ENCODE results near the gene SLC25A41. TPM values are rescaled to one million over a fixed set of nuclear protein-coding genes. Genes with fewer than 3 reads are reported as not detected.

SLC25A41 gene
- total RNA-seq, 2 experiments from 2014 or later: 0.38 to 0.48 TPM

- CTCF ChIA-PET: interaction anchor here (1.4 kb wide), 1 partner anchor 17 kb away, joined by 3 read pairs; no protein-coding TSS in a partner anchor
- POLR2A ChIA-PET: interaction anchor here (0.5 kb wide), 1 partner anchor 9 kb away, joined by 7 read pairs; no protein-coding TSS in a partner anchor
Observed at GRCh38 chr19:6465006-6465405, 31.4 kb upstream of the SLC25A41 start.

GRCh38 chr19:6464070-6464873 lies 30.7 kb upstream of the SLC25A41 start, which contains the start of gene CRB3:
TSS of gene CRB3 (plus strand) at chr19:6464271. CDS start at chr19:6464702, 431 bp downstream.
- ChIA-PET CTCF (interaction anchor here (0.7 kb wide), 1 partner anchor 75 kb away, joined by 4 read pairs; no protein-coding TSS in a partner anchor), POLR2A (no interaction called here)

- CTCF ChIA-PET: interaction anchor here (0.7 to 1.3 kb wide), 4 partner anchors 21 to 1189 kb away, joined by 3 to 4 read pairs (median 3); partner anchors contain the start of gene DENND1C
Observed at GRCh38 chr19:6460099-6460884, 26.7 kb upstream of the SLC25A41 start.

GRCh38 chr19:6459262-6460098 lies 25.9 kb upstream of the SLC25A41 start, which contains the start of gene SLC25A23:
TSS of gene SLC25A23 (minus strand) at chr19:6459792. CDS start at chr19:6459628, 164 bp downstream.
- POLR2A ChIA-PET: interaction anchor here (0.6 to 0.9 kb wide), 2 partner anchors 16 to 75 kb away, joined by 3 to 5 read pairs; no protein-coding TSS in a partner anchor
- CTCF ChIA-PET: interaction anchor here (1.3 to 1.9 kb wide), 2 partner anchors 22 to 404 kb away, joined by 4 read pairs; partner anchors contain the start of gene DENND1C

More at GRCh38 chr19:6460099-6460884, 26.7 kb upstream of the SLC25A41 start:
- POLR2A ChIA-PET: interaction anchor here (0.6 to 0.7 kb wide), 2 partner anchors 21 to 342 kb away, joined by 6 read pairs; partner anchors contain the start of gene DENND1C

GRCh38 chr19:6458695-6459261 lies 25.2 kb upstream of the SLC25A41 start:
- ChIA-PET POLR2A (interaction anchor here (0.9 kb wide), 1 partner anchor 75 kb away, joined by 5 read pairs; no protein-coding TSS in a partner anchor), CTCF (interaction anchor here (1.3 to 1.9 kb wide), 2 partner anchors 23 to 405 kb away, joined by 4 read pairs; partner anchors contain the start of gene DENND1C)

GRCh38 chr19:6457958-6458694 lies 24.6 kb upstream of the SLC25A41 start:
- ChIA-PET CTCF (interaction anchor here (1.9 kb wide), 1 partner anchor 405 kb away, joined by 4 read pairs; no protein-coding TSS in a partner anchor), POLR2A (no interaction called here)

- ChIA-PET POLR2A (interaction anchor here (0.6 to 0.8 kb wide), 2 partner anchors 26 to 64 kb away, joined by 4 read pairs; partner anchors contain the start of gene DENND1C), CTCF (interaction anchor here (1.3 kb wide), 1 partner anchor 237 kb away, joined by 3 read pairs; no protein-coding TSS in a partner anchor)
Observed at GRCh38 chr19:6455924-6456323, 22.4 kb upstream of the SLC25A41 start.

- CTCF ChIA-PET: no interaction called here
Observed at GRCh38 chr19:6453951-6454565, 20.5 kb upstream of the SLC25A41 start.

GRCh38 chr19:6452899-6453298 lies 19.3 kb upstream of the SLC25A41 start:
- ChIA-PET POLR2A (interaction anchor here (0.6 kb wide), 1 partner anchor 92 kb away, joined by 4 read pairs; no protein-coding TSS in a partner anchor), CTCF (interaction anchor here (0.6 kb wide), 1 partner anchor 150 kb away, joined by 6 read pairs; no protein-coding TSS in a partner anchor)

More at GRCh38 chr19:6453951-6454565, 20.5 kb upstream of the SLC25A41 start:
- POLR2A ChIA-PET: interaction anchor here (0.5 kb wide), 1 partner anchor 318 kb away, joined by 3 read pairs; the partner anchor contains the start of gene VAV1

- CTCF ChIA-PET: no interaction called here
- POLR2A ChIA-PET: no interaction called here
Observed at GRCh38 chr19:6452223-6452614, 18.7 kb upstream of the SLC25A41 start.

- POLR2A ChIA-PET: no interaction called here
- CTCF ChIA-PET: no interaction called here
Observed at GRCh38 chr19:6451583-6452222, 18.1 kb upstream of the SLC25A41 start.

- ChIA-PET POLR2A (no interaction called here), CTCF (interaction anchor here (0.6 to 1.1 kb wide), 2 partner anchors 19 to 253 kb away, joined by 3 read pairs; no protein-coding TSS in a partner anchor)
Observed at GRCh38 chr19:6450166-6450565, 16.6 kb upstream of the SLC25A41 start.

GRCh38 chr19:6448045-6448444 lies 14.5 kb upstream of the SLC25A41 start:
- ChIA-PET CTCF (no interaction called here), POLR2A (no interaction called here)

GRCh38 chr19:6446452-6446851 lies 12.9 kb upstream of the SLC25A41 start:
- CTCF ChIA-PET: no interaction called here
- POLR2A ChIA-PET: no interaction called here

GRCh38 chr19:6443986-6444385 lies 10.4 kb upstream of the SLC25A41 start:
- CTCF ChIA-PET: no interaction called here

GRCh38 chr19:6442087-6442688 lies 8.6 kb upstream of the SLC25A41 start:
- ChIA-PET POLR2A (no interaction called here), CTCF (no interaction called here)

More at GRCh38 chr19:6443986-6444385, 10.4 kb upstream of the SLC25A41 start:
- POLR2A ChIA-PET: interaction anchor here (0.7 kb wide), 1 partner anchor 16 kb away, joined by 3 read pairs; the partner anchor contains the start of gene SLC25A23
